ENCODE data around the gene ZFP62. TPM values are rescaled to one million over a fixed set of nuclear protein-coding genes. Genes with fewer than 3 reads are reported as not detected.

ZFP62 gene
- total and polyA plus RNA-seq, 12 donors = 6.4 to 24.9 (median 13.6) TPM

DNA sequence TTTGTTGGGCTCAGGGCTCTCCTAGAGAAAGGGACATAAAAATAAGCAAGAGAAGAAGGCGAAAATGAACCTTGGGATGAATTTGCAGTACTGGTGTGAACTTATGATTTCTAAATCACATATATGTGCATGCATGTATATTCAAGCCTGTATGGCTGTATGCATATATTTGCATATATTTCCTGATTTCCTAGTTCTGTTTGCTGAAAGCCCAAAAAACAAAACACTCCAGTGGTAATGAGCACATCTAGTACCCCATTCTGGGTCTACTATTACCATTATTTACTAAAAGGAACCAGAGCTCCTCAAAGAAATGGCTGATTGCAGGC lies 7.3 kb downstream of the ZFP62 start:
- no peak for DNase-seq
- intact Hi-C loops (cut with DNase I) = loop anchor here in 2 of 10 donors (2.0 to 10.0 kb wide), 2 partner anchors 59 to 69 kb away; no protein-coding TSS in a partner anchor
- H3K27me3 ChIP-seq = no peaks in the 10 kb centered on the region
- TF ChIP-seq CTCF (IDR thresholded peaks at IDR 0.05) = no peak
- peak overlapping the region in 5 of 10 donors; percentile 4 to 63 (median 50) for H3K27ac ChIP-seq
- H3K4me1 ChIP-seq = peaks cover 0 to 25% (median 11%) of the 10 kb centered on the region in 9 donors
- 90 to 93% methylated on average over 1 of the region's 1 CpG for WGBS, 2 donors
- no peak overlapping the region for H3K4me3 ChIP-seq
- peaks cover 0 to 31% (median 0%) of the 10 kb centered on the region in 11 donors for H3K9me3 ChIP-seq
- ATAC-seq = no peak
- H3K36me3 ChIP-seq = peaks cover 0 to 67% (median 27%) of the 10 kb centered on the region in 9 donors

DNA sequence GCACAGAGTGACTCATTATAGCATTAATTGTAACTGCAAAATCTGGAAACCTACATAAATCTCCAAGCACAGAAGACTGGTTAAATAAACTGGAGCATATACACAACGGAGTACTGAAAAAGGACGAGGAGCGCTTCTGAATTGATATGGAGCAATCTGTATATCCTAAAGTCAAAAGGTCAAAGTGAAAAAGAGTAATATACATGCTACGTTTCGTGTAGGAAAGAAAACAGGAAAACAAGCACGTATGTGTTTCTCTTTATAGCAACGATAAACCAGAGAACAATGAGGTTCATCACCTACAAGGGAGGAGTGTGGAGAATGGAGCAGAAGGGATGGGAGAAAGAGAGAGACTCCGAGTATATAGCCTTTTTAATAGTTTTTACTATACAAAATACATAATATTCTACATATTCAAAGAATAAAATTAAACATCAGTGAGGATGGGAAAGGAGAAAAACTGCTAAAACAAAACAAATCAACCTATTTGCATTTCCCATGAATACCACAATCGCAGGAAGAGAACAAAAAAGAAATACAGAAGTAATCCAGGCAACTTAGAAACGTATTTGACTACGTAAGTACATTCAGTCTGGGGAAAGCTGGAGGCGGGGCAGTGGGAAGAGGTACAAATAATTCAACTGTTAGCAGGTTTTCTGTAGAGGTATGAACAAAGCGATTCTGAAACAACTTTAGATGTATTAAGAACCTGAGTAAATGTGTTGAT lies 7.8 kb downstream of the ZFP62 start:
- ATAC-seq = peak in 3 of 8 donors; percentile 52 to 73 (median 66)
- H3K4me1 ChIP-seq = peaks cover 0 to 25% (median 11%) of the 10 kb centered on the region in 9 donors
- H3K4me3 ChIP-seq = no peak overlapping the region
- DNase-seq = no peak
- peaks cover 0 to 67% (median 27%) of the 10 kb centered on the region in 9 donors for H3K36me3 ChIP-seq
- no peak for TF ChIP-seq CTCF (IDR thresholded peaks at IDR 0.05)
- intact Hi-C loops (cut with DNase I) = loop anchor here in 2 of 10 donors (2.0 to 10.0 kb wide), 2 partner anchors 58 to 68 kb away; no protein-coding TSS in a partner anchor
- H3K27ac ChIP-seq = peak overlapping the region in 6 of 10 donors; percentile 14 to 63 (median 48)
- no peaks in the 10 kb centered on the region for H3K27me3 ChIP-seq
- 62 to 73% methylated on average over 13 of the region's 13 CpGs for WGBS, 2 donors
- H3K9me3 ChIP-seq = peaks cover 0 to 36% (median 0%) of the 10 kb centered on the region in 11 donors

DNA sequence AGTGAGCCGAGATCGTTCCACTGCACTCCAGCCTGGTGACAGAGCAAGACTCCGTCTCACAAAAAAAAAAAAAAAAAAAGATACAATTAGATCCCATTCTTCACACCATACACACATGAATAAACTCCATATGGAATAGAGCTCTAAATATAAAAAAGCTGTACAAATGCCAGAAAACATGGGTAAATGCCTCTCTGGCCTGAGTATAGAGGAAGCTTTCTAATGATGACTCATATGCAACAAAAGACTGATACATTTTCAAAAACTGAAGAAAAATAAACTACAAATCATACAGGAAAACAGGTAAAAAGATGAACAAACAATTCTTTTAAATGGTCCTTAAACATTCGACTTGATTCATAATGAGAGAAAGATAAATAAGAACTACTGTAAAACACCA lies 8.6 kb downstream of the ZFP62 start:
- Histone ChIP-seq H3K36me3 (peaks cover 0 to 71% (median 33%) of the 10 kb centered on the region in 9 donors), H3K9me3 (peaks cover 0 to 36% (median 0%) of the 10 kb centered on the region in 11 donors), H3K27ac (peak overlapping the region in 4 of 10 donors; percentile 14 to 59 (median 48)), H3K4me1 (peaks cover 0 to 25% (median 11%) of the 10 kb centered on the region in 9 donors), H3K4me3 (no peak overlapping the region), H3K27me3 (no peaks in the 10 kb centered on the region)
- intact Hi-C loops (cut with DNase I) = loop anchor here in 2 of 10 donors (2.0 to 10.0 kb wide), 2 partner anchors 58 to 68 kb away; no protein-coding TSS in a partner anchor
- 71 to 82% methylated on average over 4 of the region's 4 CpGs for WGBS, 2 donors
- no peak for DNase-seq
- peak in 3 of 8 donors; percentile 18 to 68 (median 31) for ATAC-seq
- no peak for TF ChIP-seq CTCF (IDR thresholded peaks at IDR 0.05)

DNA sequence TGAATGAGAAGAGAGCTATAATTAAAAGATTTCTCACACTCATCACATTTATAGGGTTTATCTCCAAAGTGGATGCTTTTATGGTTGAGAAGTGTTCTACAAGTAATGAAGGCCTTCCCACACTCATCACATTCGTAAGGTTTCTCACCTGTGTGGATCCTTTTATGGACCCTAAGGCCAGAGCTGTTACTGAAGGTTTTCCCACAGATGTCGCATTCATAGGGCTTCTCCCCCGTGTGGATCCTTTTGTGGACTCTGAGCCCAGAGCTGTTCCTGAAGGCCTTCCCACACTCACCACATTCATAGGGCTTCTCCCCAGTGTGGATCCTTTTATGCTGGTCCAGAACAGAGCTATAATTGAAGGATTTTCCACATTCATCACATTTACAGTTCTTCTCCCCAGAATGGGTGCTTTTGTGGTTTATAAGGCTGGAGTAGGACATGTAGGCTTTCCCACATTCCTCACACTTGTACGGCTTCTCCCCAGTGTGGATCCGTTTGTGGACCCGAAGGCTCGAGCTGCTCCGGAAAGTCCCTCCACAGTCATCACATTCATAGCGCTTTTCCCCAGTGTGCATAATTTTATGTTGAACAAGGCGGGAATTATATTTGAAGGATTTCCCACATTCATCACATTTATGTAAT lies 10.5 kb downstream of the ZFP62 start:
- Histone ChIP-seq H3K9me3 (peaks cover 0 to 36% (median 0%) of the 10 kb centered on the region in 11 donors), H3K27ac (no peak overlapping the region), H3K4me3 (no peak overlapping the region), H3K4me1 (peaks cover 0 to 25% (median 11%) of the 10 kb centered on the region in 9 donors), H3K27me3 (no peaks in the 10 kb centered on the region), H3K36me3 (peaks cover 0 to 63% (median 33%) of the 10 kb centered on the region in 9 donors)
- ATAC-seq = no peak
- intact Hi-C loops (cut with DNase I) = loop anchor here in 1 of 10 donors (10.0 kb wide), 1 partner anchor 56 kb away; no protein-coding TSS in a partner anchor
- TF ChIP-seq CTCF (IDR thresholded peaks at IDR 0.05) = no peak
- 97 to 98% methylated on average over 10 of the region's 10 CpGs for WGBS, 2 donors
- DNase-seq = no peak
